Spleen (tissue), 13 donors: Measurements from ENCODE around the gene NFIC. TPM values are rescaled to one million over a fixed set of nuclear protein-coding genes. Genes with fewer than 3 reads are reported as not detected.

Source experiments
- DNase-seq: peaks from one replicate; pipeline ENCODE4 v3.0.0-alpha.2; 2020
- H3K27ac ChIP-seq, 8 donors: fragments of 200-600 bp; sonication (generic) in 7 of 8; 1 replicate in 4 of 8; 2 replicates in 4 of 8; pipeline versions ENCODE4 v1.5.0 to v1.8.0; 2016 to 2021; ENCODE audit warnings: inconsistent platforms in 4 of 8, mild to moderate bottlenecking in 4 of 8, moderate library complexity in 1 of 8
- H3K27me3 ChIP-seq, 7 donors: fragments of 200-600 bp; sonication (generic) in 6 of 7; replicated peaks in 1 of 7; 1 replicate in 4 of 7; 2 replicates in 3 of 7; pipeline versions ENCODE4 v1.5.0 to v1.8.0; 2016 to 2021; ENCODE audit warnings: inconsistent platforms in 3 of 7, mild to moderate bottlenecking in 1 of 7
- H3K36me3 ChIP-seq, 6 donors: fragments of 200-600 bp; sonication (generic) in 5 of 6; 1 replicate in 4 of 6; 2 replicates in 2 of 6; pipeline versions ENCODE4 v1.5.0 to v1.8.0; 2016 to 2021; ENCODE audit warnings: inconsistent platforms in 2 of 6
- H3K4me1 ChIP-seq, 6 donors: fragments of 200-600 bp; sonication (generic) in 5 of 6; 1 replicate in 3 of 6; 2 replicates in 3 of 6; pipeline versions ENCODE4 v1.5.0 to v1.8.0; 2016 to 2021; ENCODE audit warnings: inconsistent platforms in 3 of 6
- H3K4me3 ChIP-seq, 8 donors: fragments of 200-600 bp; sonication (generic) in 7 of 8; 1 replicate in 4 of 8; 2 replicates in 4 of 8; pipeline versions ENCODE4 v1.5.0 to v1.8.0; 2016 to 2021; ENCODE audit warnings: inconsistent platforms in 4 of 8, mild to moderate bottlenecking in 4 of 8, moderate library complexity in 2 of 8
- H3K9me3 ChIP-seq, 8 donors: fragments of 200-600 bp; sonication (generic) in 7 of 8; 1 replicate in 4 of 8; 2 replicates in 4 of 8; pipeline versions ENCODE4 v1.5.0 to v1.8.0; 2016 to 2021; ENCODE audit warnings: inconsistent platforms in 4 of 8
- CTCF ChIP-seq, 11 experiments: fragments of 200-600 bp in 7 of 11; fragments of 450-650 bp in 4 of 11; sonication (generic) in 4 of 11; IDR thresholded peaks in 8 of 11; conservative IDR thresholded peaks in 3 of 11; 1 replicate in 7 of 11; 2 replicates in 4 of 11; pipeline versions ENCODE4 v1.4.0 to v1.8.0; 2016 to 2021; ENCODE audit warnings: antibody characterized with exemption in 11 of 11, inconsistent platforms in 4 of 11, mild to moderate bottlenecking in 1 of 11
- POLR2A ChIP-seq, 3 donors: fragments of 450-650 bp; IDR thresholded peaks; one replicate each; pipeline ENCODE4 v1.5.1; 2017; ENCODE audit warnings: antibody characterized with exemption in 3 of 3, mild to moderate bottlenecking in 1 of 3
- POLR2AphosphoS5 ChIP-seq, 3 donors: sonication (generic); formaldehyde crosslinking; IDR thresholded peaks; one replicate each; pipeline ENCODE4 v1.5.1; 2017; ENCODE audit warnings: antibody characterized with exemption in 3 of 3
- WGBS, 5 donors: extraction: QIAGEN DNeasy Blood & Tissue Kit in 3 of 5; methylation state at CpG; one replicate each; pipeline versions ENCODE4 v1.1.5 to v1.1.7; 2013 to 2018; 5-methylcytosine and 5-hydroxymethylcytosine counted together
- intact Hi-C: fragments of 100-400 bp; cut with DNase I; formaldehyde crosslinking; loops from one replicate; pipeline ENCODE4 v1.15.0; 2023; ENCODE audit warnings: low total_unique reads
- long read RNA-seq, 2 donors: transcript quantifications; one replicate each; lab custom pipeline, GENCODE V29; 2026
- polyA plus RNA-seq, 3 donors: library from polyadenylated mRNA; stranded (reverse); fragments of 200-250 nt; gene quantifications; one replicate each; pipeline ENCODE4 v1.2.1, GENCODE V29; 2013
- total RNA-seq, 7 donors: library from RNA; depleted of rRNA in 3 of 7; stranded (reverse); fragments of >200 nt in 3 of 7; fragmentation: NEBNext Ultra II Directional in 4 of 7; extraction: Animal tissue kit (Norgen Biotek cat#: 25700) in 4 of 7; gene quantifications; one replicate each; pipeline versions ENCODE4 v1.1.0 to v1.2.1, GENCODE V29; 2016 to 2021
- donor health status: healthy with polysubstance abuse.
- donor health status: DM: no; HTN: no; CAD: no; lungs with moderate emphysema.
- donor health status: DM: no; HTN: no; CAD: no.
- donor health status: Bipolar disorder and iron deficiency.
- donor health status: healthy.
- donor health status: DM: no; HTN: no; CAD: no.
- donor health status: DM: yes; HTN: yes; CAD: no.

NFIC gene
- 100 to 1,000 TPM in 2 of 7 donors, 10 to 100 TPM in 5; 65.4 to 125 (median 77.1) TPM for total RNA-seq
- 10 to 100 TPM in 1 of 3 donors, 1 to 10 TPM in 2; 4.1 to 23.4 (median 4.2) TPM for polyA plus RNA-seq
- long read RNA-seq, donor 1, partial matches to known transcripts, result 0 of 3 reads
- long read RNA-seq, donor 1, other reads (novel, unspliced or antisense), result 0 of 3 reads
- long read RNA-seq, donor 2, result 0 reads

DNA sequence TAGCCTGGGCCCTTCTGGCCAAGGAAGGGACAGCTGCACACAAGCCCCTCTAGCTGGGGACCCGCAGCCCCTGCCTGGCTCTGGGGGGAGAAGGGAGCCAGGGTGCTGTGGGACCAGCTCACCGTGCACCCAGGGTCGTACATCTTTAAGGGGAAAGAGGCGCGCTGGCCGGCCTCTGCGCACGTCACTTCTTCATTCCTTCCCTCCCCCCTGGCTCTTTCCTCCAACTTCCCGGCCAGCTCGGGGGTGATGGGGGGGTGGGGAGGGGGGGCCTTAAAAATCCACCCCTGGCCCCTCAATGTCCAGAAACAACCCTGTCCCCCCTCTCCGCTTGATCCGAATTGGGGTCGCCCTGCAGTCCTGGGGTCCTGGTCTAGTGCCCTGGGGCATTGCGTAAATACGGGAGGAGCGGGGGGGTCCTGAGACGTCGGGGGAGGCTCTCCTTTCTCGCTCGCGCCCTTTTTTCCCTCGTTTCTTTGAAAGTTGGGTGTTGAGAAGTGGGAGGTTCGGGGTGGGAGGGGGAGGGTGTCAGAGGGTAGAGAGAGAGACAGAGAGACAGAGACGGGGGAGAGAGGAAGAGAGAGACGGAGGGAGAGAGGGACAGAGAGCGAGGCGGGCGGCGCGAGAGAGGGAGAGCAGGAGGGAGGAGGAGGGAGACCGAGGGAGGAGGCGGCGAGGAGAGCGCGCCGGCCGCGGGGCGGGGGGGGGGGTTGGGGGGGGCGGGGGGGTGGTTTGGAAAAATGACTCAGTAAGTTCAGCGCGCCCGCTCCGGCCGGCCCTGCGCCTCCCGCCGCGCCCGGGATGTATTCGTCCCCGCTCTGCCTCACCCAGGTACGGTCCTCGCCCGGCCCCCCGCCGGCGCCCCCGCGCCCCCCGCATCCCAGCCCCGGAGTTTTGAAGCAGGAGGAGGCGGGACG is at the start of gene NFIC:
Gene NFIC (plus strand): TSS at position 748 of the 917 bp plus-strand sequence. CDS start 54 bp downstream, at position 802.
- peak within 1 kb of the TSS; percentile 52 to 84 (median 64) for H3K4me3 ChIP-seq
- 1 to 2% (median 2%) methylated on average over 20 to 53 of the region's 64 CpGs for WGBS, 5 donors
- H3K27me3 ChIP-seq, result peaks cover 0 to 21% (median 0%) of the 10 kb centered on the region in 7 donors
- TF ChIP-seq POLR2A (IDR thresholded peaks at IDR 0.05) (no peak), POLR2AphosphoS5 (IDR thresholded peaks at IDR 0.05) (peak; percentile 19 to 50 (median 44)), CTCF (IDR thresholded peaks at IDR 0.05 in 8 of 11, conservative IDR thresholded peaks at IDR 0.05 in 3 of 11) (no peak)
- intact Hi-C loops, result loop anchor here (10.0 kb wide), 1 partner anchor 59 kb away; no protein-coding TSS in a partner anchor
- peak; percentile 87 for DNase-seq
- peaks cover 23 to 96% (median 76%) of the 10 kb centered on the region in 6 donors for H3K4me1 ChIP-seq
- no peaks in the 10 kb centered on the region for H3K36me3 ChIP-seq
- H3K27ac ChIP-seq, result peak within 1 kb of the TSS; percentile 77 to 96 (median 92)
- H3K9me3 ChIP-seq, result no peaks in the 10 kb centered on the region

GRCh38 chr19:3316659-3317207 is 49.6 kb upstream of the NFIC start:
- no peaks in the 10 kb centered on the region for H3K36me3 ChIP-seq
- intact Hi-C loops, result no loop called here
- 85 to 91% (median 88%) methylated on average over 5 of the region's 5 CpGs for WGBS, 5 donors
- no peak for TF ChIP-seq POLR2A (IDR thresholded peaks at IDR 0.05)
- no peak for TF ChIP-seq POLR2AphosphoS5 (IDR thresholded peaks at IDR 0.05)
- TF ChIP-seq CTCF (IDR thresholded peaks at IDR 0.05 in 8 of 11, conservative IDR thresholded peaks at IDR 0.05 in 3 of 11), result no peak
- no peaks in the 10 kb centered on the region for H3K9me3 ChIP-seq
- H3K27me3 ChIP-seq, result peaks cover 2 to 89% (median 51%) of the 10 kb centered on the region in 7 donors
- H3K27ac ChIP-seq, result no peak overlapping the region
- no peaks in the 10 kb centered on the region for H3K4me1 ChIP-seq
- DNase-seq, result no peak
- H3K4me3 ChIP-seq, result no peak overlapping the region

GRCh38 chr19:3319643-3320353 is 46.6 kb upstream of the NFIC start:
- DNase-seq, result no peak
- intact Hi-C loops, result no loop called here
- no peaks in the 10 kb centered on the region for H3K36me3 ChIP-seq
- no peak overlapping the region for H3K4me3 ChIP-seq
- no peak for TF ChIP-seq CTCF (IDR thresholded peaks at IDR 0.05 in 8 of 11, conservative IDR thresholded peaks at IDR 0.05 in 3 of 11)
- TF ChIP-seq POLR2A (IDR thresholded peaks at IDR 0.05), result no peak
- TF ChIP-seq POLR2AphosphoS5 (IDR thresholded peaks at IDR 0.05), result no peak
- no peaks in the 10 kb centered on the region for H3K4me1 ChIP-seq
- no peak overlapping the region for H3K27ac ChIP-seq
- peaks cover 0 to 61% (median 27%) of the 10 kb centered on the region in 7 donors for H3K27me3 ChIP-seq
- no peaks in the 10 kb centered on the region for H3K9me3 ChIP-seq
- 54 to 71% (median 58%) methylated on average over 16 to 18 of the region's 18 CpGs for WGBS, 5 donors
